GM23338 (cell line): ENCODE measurements around the gene CNDP1. TPM values are rescaled to one million over a fixed set of nuclear protein-coding genes. Genes with fewer than 3 reads are reported as not detected.

Experiments
- ATAC-seq: fragments of 200-7000 bp; cut with Tn5 transposase; 3 replicates; pipeline ENCODE4 v1.9.1; 2020
- DNase-seq: peaks from one replicate; pipeline ENCODE4 v3.0.0-alpha.2; 2015; ENCODE audit warnings: low spot score
- H2AFZ ChIP-seq: fragments of 200-600 bp; sonication (generic); 2 replicates; pipeline ENCODE4 v1.8.0; 2016; ENCODE audit warnings: antibody characterized with exemption, mild to moderate bottlenecking, moderate library complexity
- H3F3A ChIP-seq: fragments of 200-600 bp; sonication (generic); replicated peaks from 2 replicates; pipeline ENCODE4 v1.8.0; 2017; ENCODE audit warnings: antibody characterized with exemption, mixed run types, low read depth
- H3K27ac ChIP-seq: fragments of 200-600 bp; sonication (generic); 2 replicates; pipeline ENCODE4 v1.6.1; 2016; ENCODE audit warnings: low read depth
- H3K27me3 ChIP-seq: fragments of 200-600 bp; sonication (generic); 2 replicates; pipeline ENCODE4 v1.8.0; 2016; ENCODE audit warnings: mild to moderate bottlenecking, mixed run types, moderate library complexity; ENCODE audit not compliant: insufficient read depth
- H3K36me3 ChIP-seq: fragments of 200-600 bp; sonication (generic); 2 replicates; pipeline ENCODE4 v1.8.0; 2016; ENCODE audit warnings: mild to moderate bottlenecking; ENCODE audit not compliant: insufficient read depth
- H3K4me1 ChIP-seq: fragments of 200-600 bp; sonication (generic); 2 replicates; pipeline ENCODE4 v1.8.0; 2016; ENCODE audit warnings: mild to moderate bottlenecking, moderate library complexity; ENCODE audit not compliant: insufficient read depth
- H3K4me2 ChIP-seq: fragments of 200-600 bp; sonication (generic); 2 replicates; pipeline ENCODE4 v1.7.1; 2017; ENCODE audit warnings: mixed run types
- H3K4me3 ChIP-seq: fragments of 200-600 bp; sonication (generic); 2 replicates; pipeline ENCODE4 v1.6.1; 2016; ENCODE audit warnings: mixed run types
- H3K79me2 ChIP-seq: fragments of 200-600 bp; sonication (generic); replicated peaks from 2 replicates; pipeline ENCODE4 v1.8.0; 2017; ENCODE audit warnings: mild to moderate bottlenecking; ENCODE audit not compliant: insufficient read depth
- H3K9me2 ChIP-seq: fragments of 200-600 bp; sonication (generic); 2 replicates; pipeline ENCODE4 v1.8.0; 2017; ENCODE audit not compliant: insufficient read depth
- H4K20me1 ChIP-seq: fragments of 200-600 bp; sonication (generic); replicated peaks from 2 replicates; pipeline ENCODE4 v1.8.0; 2017; ENCODE audit warnings: mild to moderate bottlenecking; ENCODE audit not compliant: insufficient read depth
- H3K27ac Mint-ChIP-seq: 2 replicates; pipeline ENCODE4 v1.8.0; 2020; ENCODE audit warnings: inconsistent platforms, mild to moderate bottlenecking, moderate library complexity, mixed read lengths
- H3K27me3 Mint-ChIP-seq: 3 replicates; pipeline ENCODE4 v1.8.0; 2022; ENCODE audit warnings: low read depth, mild to moderate bottlenecking, moderate library complexity, mixed read lengths, inconsistent platforms; ENCODE audit not compliant: insufficient read depth, poor library complexity
- H3K36me3 Mint-ChIP-seq: 3 replicates; pipeline ENCODE4 v1.8.0; 2021; ENCODE audit warnings: low read depth, mild to moderate bottlenecking, inconsistent platforms, moderate library complexity, mixed read lengths
- H3K4me1 Mint-ChIP-seq: 3 replicates; pipeline ENCODE4 v1.8.0; 2020; ENCODE audit warnings: mild to moderate bottlenecking, inconsistent platforms, mixed read lengths
- H3K4me3 Mint-ChIP-seq: 3 replicates; pipeline ENCODE4 v1.8.0; 2021; ENCODE audit warnings: moderate library complexity, mild to moderate bottlenecking, inconsistent platforms, mixed read lengths
- H3K9me3 Mint-ChIP-seq: 3 replicates; pipeline ENCODE4 v1.8.0; 2020; ENCODE audit warnings: moderate library complexity, mild to moderate bottlenecking, inconsistent platforms, mixed read lengths
- CREB1 ChIP-seq: fragments of 250-450 bp; sonication (Bioruptor Pico); IDR thresholded peaks from 2 replicates; pipeline ENCODE4 v1.5.0; 2020; ENCODE audit warnings: low read depth, mild to moderate bottlenecking, moderate library complexity
- EZH2 ChIP-seq: fragments of 200-600 bp; sonication (generic); IDR thresholded peaks from one replicate; pipeline ENCODE4 v1.8.0; 2017; ENCODE audit warnings: antibody characterized with exemption, mild to moderate bottlenecking, low read depth; ENCODE audit not compliant: unreplicated experiment
- EZH2phosphoT487 ChIP-seq: fragments of 200-600 bp; sonication (generic); IDR thresholded peaks from one replicate; pipeline ENCODE4 v1.8.1; 2018; ENCODE audit warnings: antibody characterized with exemption; ENCODE audit not compliant: unreplicated experiment
- NANOG ChIP-seq: IDR thresholded peaks from 2 replicates; pipeline ENCODE4 v1.6.1; 2016; ENCODE audit warnings: antibody characterized with exemption, borderline replicate concordance
- POLR2AphosphoS5 ChIP-seq: IDR thresholded peaks from 2 replicates; pipeline ENCODE4 v1.6.1; 2016; ENCODE audit warnings: antibody characterized with exemption, low read depth
- STAT1 ChIP-seq: IDR thresholded peaks from one replicate; pipeline ENCODE4 v1.6.1; 2016; ENCODE audit warnings: antibody characterized with exemption; ENCODE audit not compliant: unreplicated experiment
- ZNF114 ChIP-seq: fragments of 250-450 bp; sonication (Bioruptor Pico); IDR thresholded peaks from 2 replicates; pipeline ENCODE4 v1.5.0; 2020; ENCODE audit warnings: mild to moderate bottlenecking, moderate library complexity
- ZNF331 ChIP-seq: fragments of 250-450 bp; sonication (Bioruptor Pico); IDR thresholded peaks from 2 replicates; pipeline ENCODE4 v1.5.0; 2020; ENCODE audit warnings: low read depth, mild to moderate bottlenecking, moderate library complexity
- polyA plus RNA-seq: library from polyadenylated mRNA; unstranded; fragments of >200 nt; fragmentation: Nextera tagmentation; extraction: Ambion mirVana; gene quantifications from 2 replicates; pipeline ENCODE4 v1.2.1, GENCODE V29; 2016
- total RNA-seq: library from RNA; depleted of rRNA; stranded (reverse); fragments of >200 nt; shearing (Covaris generic); gene quantifications from 2 replicates; pipeline ENCODE4 v1.2.3, GENCODE V29; 2014
- TF ChIP-seq, protein P1 (sequence below), 2 experiments: fragments of 200-600 bp in 1 of 2; sonication (generic) in 1 of 2; conservative IDR thresholded peaks; 2 replicates each; pipeline versions ENCODE4 v1.5.1 to v1.6.1; 2016 to 2017; ENCODE audit warnings: antibody characterized with exemption in 2 of 2, low read depth in 2 of 2, mild to moderate bottlenecking in 2 of 2, moderate library complexity in 1 of 2
- TF ChIP-seq, protein P2 (sequence below): IDR thresholded peaks from 2 replicates; pipeline ENCODE4 v1.6.1; 2016; ENCODE audit warnings: antibody characterized with exemption
- TF ChIP-seq, protein P3 (sequence below): fragments of 250-450 bp; sonication (Bioruptor Pico); IDR thresholded peaks from 2 replicates; pipeline ENCODE4 v1.5.0; 2020; ENCODE audit warnings: mild to moderate bottlenecking, moderate library complexity
- TF ChIP-seq, protein P4 (sequence below): IDR thresholded peaks from one replicate; pipeline ENCODE4 v1.6.1; 2018; ENCODE audit warnings: antibody characterized with exemption; ENCODE audit not compliant: unreplicated experiment

CNDP1 gene
- total and polyA plus RNA-seq, 2 experiments from 2014 or later, result 0.03 to 0.11 TPM

DNA sequence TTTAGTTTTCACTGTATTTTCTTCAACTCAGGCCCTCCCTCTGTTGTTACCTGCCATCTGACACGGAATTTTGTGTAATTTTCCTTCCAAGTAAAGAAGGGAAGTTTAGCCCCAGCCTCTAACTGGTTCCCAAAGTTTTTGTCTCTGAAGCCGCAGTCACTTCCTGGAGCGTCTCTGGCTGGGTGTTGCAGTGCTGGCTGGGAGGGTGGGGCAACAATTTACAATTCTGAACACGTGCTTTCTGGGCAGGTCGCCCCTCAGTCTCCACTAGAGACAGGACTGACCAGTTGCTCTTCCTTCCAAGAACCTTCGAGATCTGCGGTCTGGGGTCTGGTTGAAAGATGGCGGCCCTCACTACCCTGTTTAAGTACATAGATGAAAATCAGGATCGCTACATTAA, 34.7 kb upstream of the CNDP1 start:
- TF ChIP-seq CREB1 (CRISPR knock-in tag), result no peak
- no peak for TF ChIP-seq POLR2AphosphoS5
- TF ChIP-seq, protein P1, sequence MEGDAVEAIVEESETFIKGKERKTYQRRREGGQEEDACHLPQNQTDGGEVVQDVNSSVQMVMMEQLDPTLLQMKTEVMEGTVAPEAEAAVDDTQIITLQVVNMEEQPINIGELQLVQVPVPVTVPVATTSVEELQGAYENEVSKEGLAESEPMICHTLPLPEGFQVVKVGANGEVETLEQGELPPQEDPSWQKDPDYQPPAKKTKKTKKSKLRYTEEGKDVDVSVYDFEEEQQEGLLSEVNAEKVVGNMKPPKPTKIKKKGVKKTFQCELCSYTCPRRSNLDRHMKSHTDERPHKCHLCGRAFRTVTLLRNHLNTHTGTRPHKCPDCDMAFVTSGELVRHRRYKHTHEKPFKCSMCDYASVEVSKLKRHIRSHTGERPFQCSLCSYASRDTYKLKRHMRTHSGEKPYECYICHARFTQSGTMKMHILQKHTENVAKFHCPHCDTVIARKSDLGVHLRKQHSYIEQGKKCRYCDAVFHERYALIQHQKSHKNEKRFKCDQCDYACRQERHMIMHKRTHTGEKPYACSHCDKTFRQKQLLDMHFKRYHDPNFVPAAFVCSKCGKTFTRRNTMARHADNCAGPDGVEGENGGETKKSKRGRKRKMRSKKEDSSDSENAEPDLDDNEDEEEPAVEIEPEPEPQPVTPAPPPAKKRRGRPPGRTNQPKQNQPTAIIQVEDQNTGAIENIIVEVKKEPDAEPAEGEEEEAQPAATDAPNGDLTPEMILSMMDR (conservative IDR thresholded peaks at IDR 0.05; ENCODE audit: low read depth in 2 of 2), result no peak
- no peak for TF ChIP-seq STAT1
- no peak for TF ChIP-seq NANOG
- TF ChIP-seq ZNF331 (CRISPR knock-in tag), result no peak
- TF ChIP-seq, protein P2, sequence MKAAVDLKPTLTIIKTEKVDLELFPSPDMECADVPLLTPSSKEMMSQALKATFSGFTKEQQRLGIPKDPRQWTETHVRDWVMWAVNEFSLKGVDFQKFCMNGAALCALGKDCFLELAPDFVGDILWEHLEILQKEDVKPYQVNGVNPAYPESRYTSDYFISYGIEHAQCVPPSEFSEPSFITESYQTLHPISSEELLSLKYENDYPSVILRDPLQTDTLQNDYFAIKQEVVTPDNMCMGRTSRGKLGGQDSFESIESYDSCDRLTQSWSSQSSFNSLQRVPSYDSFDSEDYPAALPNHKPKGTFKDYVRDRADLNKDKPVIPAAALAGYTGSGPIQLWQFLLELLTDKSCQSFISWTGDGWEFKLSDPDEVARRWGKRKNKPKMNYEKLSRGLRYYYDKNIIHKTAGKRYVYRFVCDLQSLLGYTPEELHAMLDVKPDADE, result no peak
- no peak for TF ChIP-seq EZH2
- TF ChIP-seq, protein P3, sequence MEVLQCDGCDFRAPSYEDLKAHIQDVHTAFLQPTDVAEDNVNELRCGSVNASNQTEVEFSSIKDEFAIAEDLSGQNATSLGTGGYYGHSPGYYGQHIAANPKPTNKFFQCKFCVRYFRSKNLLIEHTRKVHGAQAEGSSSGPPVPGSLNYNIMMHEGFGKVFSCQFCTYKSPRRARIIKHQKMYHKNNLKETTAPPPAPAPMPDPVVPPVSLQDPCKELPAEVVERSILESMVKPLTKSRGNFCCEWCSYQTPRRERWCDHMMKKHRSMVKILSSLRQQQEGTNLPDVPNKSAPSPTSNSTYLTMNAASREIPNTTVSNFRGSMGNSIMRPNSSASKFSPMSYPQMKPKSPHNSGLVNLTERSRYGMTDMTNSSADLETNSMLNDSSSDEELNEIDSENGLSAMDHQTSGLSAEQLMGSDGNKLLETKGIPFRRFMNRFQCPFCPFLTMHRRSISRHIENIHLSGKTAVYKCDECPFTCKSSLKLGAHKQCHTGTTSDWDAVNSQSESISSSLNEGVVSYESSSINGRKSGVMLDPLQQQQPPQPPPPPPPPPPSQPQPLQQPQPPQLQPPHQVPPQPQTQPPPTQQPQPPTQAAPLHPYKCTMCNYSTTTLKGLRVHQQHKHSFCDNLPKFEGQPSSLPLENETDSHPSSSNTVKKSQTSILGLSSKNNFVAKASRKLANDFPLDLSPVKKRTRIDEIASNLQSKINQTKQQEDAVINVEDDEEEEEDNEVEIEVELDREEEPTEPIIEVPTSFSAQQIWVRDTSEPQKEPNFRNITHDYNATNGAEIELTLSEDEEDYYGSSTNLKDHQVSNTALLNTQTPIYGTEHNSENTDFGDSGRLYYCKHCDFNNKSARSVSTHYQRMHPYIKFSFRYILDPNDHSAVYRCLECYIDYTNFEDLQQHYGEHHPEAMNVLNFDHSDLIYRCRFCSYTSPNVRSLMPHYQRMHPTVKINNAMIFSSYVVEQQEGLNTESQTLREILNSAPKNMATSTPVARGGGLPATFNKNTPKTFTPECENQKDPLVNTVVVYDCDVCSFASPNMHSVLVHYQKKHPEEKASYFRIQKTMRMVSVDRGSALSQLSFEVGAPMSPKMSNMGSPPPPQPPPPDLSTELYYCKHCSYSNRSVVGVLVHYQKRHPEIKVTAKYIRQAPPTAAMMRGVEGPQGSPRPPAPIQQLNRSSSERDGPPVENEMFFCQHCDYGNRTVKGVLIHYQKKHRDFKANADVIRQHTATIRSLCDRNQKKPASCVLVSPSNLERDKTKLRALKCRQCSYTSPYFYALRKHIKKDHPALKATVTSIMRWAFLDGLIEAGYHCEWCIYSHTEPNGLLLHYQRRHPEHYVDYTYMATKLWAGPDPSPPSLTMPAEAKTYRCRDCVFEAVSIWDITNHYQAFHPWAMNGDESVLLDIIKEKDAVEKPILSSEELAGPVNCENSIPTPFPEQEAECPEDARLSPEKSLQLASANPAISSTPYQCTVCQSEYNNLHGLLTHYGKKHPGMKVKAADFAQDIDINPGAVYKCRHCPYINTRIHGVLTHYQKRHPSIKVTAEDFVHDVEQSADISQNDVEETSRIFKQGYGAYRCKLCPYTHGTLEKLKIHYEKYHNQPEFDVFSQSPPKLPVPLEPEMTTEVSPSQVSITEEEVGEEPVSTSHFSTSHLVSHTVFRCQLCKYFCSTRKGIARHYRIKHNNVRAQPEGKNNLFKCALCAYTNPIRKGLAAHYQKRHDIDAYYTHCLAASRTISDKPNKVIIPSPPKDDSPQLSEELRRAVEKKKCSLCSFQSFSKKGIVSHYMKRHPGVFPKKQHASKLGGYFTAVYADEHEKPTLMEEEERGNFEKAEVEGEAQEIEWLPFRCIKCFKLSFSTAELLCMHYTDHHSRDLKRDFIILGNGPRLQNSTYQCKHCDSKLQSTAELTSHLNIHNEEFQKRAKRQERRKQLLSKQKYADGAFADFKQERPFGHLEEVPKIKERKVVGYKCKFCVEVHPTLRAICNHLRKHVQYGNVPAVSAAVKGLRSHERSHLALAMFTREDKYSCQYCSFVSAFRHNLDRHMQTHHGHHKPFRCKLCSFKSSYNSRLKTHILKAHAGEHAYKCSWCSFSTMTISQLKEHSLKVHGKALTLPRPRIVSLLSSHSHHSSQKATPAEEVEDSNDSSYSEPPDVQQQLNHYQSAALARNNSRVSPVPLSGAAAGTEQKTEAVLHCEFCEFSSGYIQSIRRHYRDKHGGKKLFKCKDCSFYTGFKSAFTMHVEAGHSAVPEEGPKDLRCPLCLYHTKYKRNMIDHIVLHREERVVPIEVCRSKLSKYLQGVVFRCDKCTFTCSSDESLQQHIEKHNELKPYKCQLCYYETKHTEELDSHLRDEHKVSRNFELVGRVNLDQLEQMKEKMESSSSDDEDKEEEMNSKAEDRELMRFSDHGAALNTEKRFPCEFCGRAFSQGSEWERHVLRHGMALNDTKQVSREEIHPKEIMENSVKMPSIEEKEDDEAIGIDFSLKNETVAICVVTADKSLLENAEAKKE (CRISPR knock-in tag), result no peak
- no peak for TF ChIP-seq ZNF114 (CRISPR knock-in tag)
- TF ChIP-seq, protein P4, sequence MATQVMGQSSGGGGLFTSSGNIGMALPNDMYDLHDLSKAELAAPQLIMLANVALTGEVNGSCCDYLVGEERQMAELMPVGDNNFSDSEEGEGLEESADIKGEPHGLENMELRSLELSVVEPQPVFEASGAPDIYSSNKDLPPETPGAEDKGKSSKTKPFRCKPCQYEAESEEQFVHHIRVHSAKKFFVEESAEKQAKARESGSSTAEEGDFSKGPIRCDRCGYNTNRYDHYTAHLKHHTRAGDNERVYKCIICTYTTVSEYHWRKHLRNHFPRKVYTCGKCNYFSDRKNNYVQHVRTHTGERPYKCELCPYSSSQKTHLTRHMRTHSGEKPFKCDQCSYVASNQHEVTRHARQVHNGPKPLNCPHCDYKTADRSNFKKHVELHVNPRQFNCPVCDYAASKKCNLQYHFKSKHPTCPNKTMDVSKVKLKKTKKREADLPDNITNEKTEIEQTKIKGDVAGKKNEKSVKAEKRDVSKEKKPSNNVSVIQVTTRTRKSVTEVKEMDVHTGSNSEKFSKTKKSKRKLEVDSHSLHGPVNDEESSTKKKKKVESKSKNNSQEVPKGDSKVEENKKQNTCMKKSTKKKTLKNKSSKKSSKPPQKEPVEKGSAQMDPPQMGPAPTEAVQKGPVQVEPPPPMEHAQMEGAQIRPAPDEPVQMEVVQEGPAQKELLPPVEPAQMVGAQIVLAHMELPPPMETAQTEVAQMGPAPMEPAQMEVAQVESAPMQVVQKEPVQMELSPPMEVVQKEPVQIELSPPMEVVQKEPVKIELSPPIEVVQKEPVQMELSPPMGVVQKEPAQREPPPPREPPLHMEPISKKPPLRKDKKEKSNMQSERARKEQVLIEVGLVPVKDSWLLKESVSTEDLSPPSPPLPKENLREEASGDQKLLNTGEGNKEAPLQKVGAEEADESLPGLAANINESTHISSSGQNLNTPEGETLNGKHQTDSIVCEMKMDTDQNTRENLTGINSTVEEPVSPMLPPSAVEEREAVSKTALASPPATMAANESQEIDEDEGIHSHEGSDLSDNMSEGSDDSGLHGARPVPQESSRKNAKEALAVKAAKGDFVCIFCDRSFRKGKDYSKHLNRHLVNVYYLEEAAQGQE, result no peak
- TF ChIP-seq EZH2phosphoT487, result no peak
- Histone ChIP-seq H3K36me3 (peaks cover 31% of the 10 kb centered on the region), H3K4me3 (no peak overlapping the region)

More for the DNA sequence above, 34.7 kb upstream of the CNDP1 start:
- H3K9me3 Mint-ChIP-seq, result no peaks in the 10 kb centered on the region
- Histone ChIP-seq H3K27me3 (no peaks in the 10 kb centered on the region), H3K79me2 (peaks cover 46% of the 10 kb centered on the region), H3K9me2 (no peaks in the 10 kb centered on the region), H4K20me1 (peaks cover 21% of the 10 kb centered on the region), H3K4me1 (peaks cover 12% of the 10 kb centered on the region), H3K27ac (no peak overlapping the region), H3K4me2 (peak overlapping the region; percentile 91; the same call in 1 of the 2 replicates), H3F3A (no peaks in the 10 kb centered on the region), H2AFZ (no peak overlapping the region)
- peaks cover 64% of the 10 kb centered on the region for H3K36me3 Mint-ChIP-seq
- peaks cover 34% of the 10 kb centered on the region for H3K4me1 Mint-ChIP-seq
- H3K4me3 Mint-ChIP-seq, result peak overlapping the region; percentile 46
- no peak for DNase-seq
- H3K27ac Mint-ChIP-seq, result peak overlapping the region; percentile 89
- ATAC-seq, result no peak
- H3K27me3 Mint-ChIP-seq, result peaks cover 6% of the 10 kb centered on the region
